Measurements from ENCODE around the gene ACTG1. TPM values are rescaled to one million over a fixed set of nuclear protein-coding genes. Genes with fewer than 3 reads are reported as not detected.
A peak's percentile ranks its signal among the peaks of the same experiment; 100 is the strongest.

Gene ACTG1
- total RNA-seq, 1 donor from 2014 or later = 4,575 TPM

DNA sequence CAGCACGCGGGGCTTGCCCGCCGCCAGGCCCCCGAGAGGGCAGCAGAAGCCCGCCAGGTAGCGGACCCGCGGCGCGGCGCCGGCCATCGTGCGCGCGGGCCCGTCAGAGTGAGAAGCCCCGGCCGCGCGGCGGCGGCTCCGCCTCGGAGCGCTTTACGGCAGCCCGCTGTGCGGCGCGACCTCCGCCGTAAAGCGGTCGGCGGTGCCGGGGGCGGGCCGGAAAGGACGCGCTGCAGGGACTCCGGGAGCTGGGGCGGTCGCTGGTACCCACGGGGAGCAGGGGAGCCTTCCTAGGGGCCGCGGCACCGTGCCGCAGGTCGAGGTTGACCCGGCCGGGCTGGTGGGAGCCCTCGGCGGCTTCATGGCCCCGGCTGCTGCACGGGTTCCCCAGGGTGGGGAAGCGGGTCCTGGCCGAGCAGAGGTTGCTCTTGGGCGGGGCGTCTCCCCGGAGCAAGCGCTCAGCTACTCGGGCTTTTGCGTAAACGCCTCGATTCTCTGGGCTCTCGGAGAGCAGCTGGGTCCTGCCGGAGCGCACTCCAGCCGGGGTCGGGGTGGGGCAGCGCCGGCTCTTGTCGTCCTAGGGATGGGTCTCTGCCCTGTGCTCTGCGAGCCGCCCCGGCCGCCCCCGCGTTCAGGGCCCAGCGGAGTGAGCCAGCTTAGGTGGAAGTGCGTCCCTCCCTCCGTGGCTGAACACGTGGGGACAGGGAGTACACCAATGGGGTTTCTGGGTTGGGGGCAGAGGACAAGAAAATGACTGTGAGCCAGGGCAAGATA is 39.8 kb upstream of the ACTG1 start, which contains the start of gene FAAP100:
FAAP100 (minus strand) TSS at position 110 of the 774 bp plus-strand sequence; CDS start at position 87, 23 bp downstream.
- TF ChIP-seq, protein P1, sequence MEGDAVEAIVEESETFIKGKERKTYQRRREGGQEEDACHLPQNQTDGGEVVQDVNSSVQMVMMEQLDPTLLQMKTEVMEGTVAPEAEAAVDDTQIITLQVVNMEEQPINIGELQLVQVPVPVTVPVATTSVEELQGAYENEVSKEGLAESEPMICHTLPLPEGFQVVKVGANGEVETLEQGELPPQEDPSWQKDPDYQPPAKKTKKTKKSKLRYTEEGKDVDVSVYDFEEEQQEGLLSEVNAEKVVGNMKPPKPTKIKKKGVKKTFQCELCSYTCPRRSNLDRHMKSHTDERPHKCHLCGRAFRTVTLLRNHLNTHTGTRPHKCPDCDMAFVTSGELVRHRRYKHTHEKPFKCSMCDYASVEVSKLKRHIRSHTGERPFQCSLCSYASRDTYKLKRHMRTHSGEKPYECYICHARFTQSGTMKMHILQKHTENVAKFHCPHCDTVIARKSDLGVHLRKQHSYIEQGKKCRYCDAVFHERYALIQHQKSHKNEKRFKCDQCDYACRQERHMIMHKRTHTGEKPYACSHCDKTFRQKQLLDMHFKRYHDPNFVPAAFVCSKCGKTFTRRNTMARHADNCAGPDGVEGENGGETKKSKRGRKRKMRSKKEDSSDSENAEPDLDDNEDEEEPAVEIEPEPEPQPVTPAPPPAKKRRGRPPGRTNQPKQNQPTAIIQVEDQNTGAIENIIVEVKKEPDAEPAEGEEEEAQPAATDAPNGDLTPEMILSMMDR (IDR thresholded peaks at IDR 0.05) = peak; percentile 41
- no peaks in the 10 kb centered on the region for H3K9me3 Mint-ChIP-seq (ENCODE audit: low read depth)
- no peaks in the 10 kb centered on the region for H3K27me3 Mint-ChIP-seq (ENCODE audit: low read depth)
- peaks cover 62% of the 10 kb centered on the region for H3K4me1 Mint-ChIP-seq (ENCODE audit: low read depth)
- peaks cover 20% of the 10 kb centered on the region for H3K36me3 Mint-ChIP-seq (ENCODE audit: low read depth)
- DNase-seq (ENCODE audit: low spot score) = no peak
- peak within 1 kb of the TSS; percentile 98 for H3K27ac Mint-ChIP-seq (ENCODE audit: unreplicated experiment)
- H3K4me3 Mint-ChIP-seq (ENCODE audit: unreplicated experiment) = peak within 1 kb of the TSS; percentile 85

DNA sequence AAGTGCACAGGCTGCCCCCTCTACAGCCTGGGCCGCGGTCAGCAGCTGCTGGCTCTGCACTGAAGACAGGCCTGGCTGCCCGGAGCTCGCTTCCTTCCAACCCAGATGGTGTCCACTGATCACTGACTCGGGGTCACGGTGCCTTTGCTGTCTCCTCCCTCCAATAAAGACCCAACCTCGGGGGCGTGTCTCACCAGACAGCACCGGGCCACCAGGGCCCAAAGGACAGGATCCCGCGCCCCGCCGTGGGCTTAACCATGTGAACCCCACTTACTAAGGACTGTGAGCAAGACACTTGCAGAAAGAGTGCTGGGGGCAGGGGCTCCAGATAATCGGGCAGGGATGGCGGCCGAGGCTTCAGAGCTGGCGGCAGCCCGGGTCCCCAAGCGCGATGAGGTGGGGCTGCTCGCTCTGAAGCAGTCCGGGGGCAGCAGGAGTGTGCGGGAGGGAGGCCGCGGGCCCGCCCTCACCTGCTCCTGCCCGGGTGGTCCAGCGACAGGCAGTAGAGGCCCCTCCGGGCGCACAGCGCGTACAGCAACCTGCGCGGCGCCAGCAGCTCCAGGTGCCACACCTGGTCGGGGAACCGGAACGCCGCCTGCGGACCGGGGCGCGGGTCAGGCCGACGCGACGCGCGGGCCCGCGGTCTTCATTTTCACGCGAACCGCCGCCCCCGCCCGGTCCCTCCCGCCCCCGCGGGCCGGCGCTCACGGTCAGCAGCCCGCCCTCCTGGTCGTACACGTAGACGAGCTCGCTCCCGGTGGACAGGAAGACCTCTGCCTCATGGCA is 39.1 kb upstream of the ACTG1 start:
- peak overlapping the region; percentile 65 for H3K27ac Mint-ChIP-seq (ENCODE audit: unreplicated experiment)
- H3K4me3 Mint-ChIP-seq (ENCODE audit: unreplicated experiment) = peak overlapping the region; percentile 85
- TF ChIP-seq, protein P1 (IDR thresholded peaks at IDR 0.05) = no peak
- H3K27me3 Mint-ChIP-seq (ENCODE audit: low read depth) = no peaks in the 10 kb centered on the region
- no peaks in the 10 kb centered on the region for H3K9me3 Mint-ChIP-seq (ENCODE audit: low read depth)
- peaks cover 16% of the 10 kb centered on the region for H3K36me3 Mint-ChIP-seq (ENCODE audit: low read depth)
- no peak for DNase-seq (ENCODE audit: low spot score)
- H3K4me1 Mint-ChIP-seq (ENCODE audit: low read depth) = peaks cover 55% of the 10 kb centered on the region

DNA sequence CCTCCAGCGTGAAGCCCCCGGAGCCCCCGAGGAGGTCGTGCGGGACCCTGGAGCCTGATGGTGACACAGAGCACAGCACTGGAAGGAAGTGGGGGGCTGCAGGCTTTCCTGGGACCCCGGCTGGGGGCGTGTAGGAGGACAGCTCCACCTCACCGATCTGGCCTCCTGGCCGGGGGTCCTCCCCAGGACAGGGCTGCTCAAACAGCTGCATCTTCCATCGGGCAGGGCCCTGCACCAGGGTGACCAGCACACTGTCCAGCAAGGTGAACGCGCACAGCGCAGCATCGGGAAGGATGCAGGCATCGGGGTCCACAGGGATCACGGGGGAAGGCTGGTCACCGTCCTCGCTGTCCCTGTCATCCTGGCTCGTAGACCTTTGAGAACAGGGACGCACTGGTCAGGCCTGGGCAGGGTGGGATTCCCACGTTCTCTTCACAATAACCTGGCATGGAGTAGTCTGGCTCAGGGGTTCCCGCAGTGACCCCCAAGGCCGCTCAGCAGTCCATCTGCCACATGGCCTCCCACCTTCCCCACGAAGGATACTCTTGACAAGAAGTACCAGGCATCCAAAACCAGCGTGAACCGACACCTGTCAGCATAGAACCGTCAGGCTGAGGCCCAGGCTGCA is 38.3 kb upstream of the ACTG1 start:
- TF ChIP-seq, protein P1 (IDR thresholded peaks at IDR 0.05) = no peak
- Mint-ChIP-seq H3K36me3 (ENCODE audit: low read depth) (peaks cover 12% of the 10 kb centered on the region), H3K4me1 (ENCODE audit: low read depth) (peaks cover 48% of the 10 kb centered on the region), H3K27ac (ENCODE audit: unreplicated experiment) (peak overlapping the region; percentile 45), H3K4me3 (ENCODE audit: unreplicated experiment) (peak overlapping the region; percentile 85), H3K9me3 (ENCODE audit: low read depth) (no peaks in the 10 kb centered on the region), H3K27me3 (ENCODE audit: low read depth) (no peaks in the 10 kb centered on the region)
- no peak for DNase-seq (ENCODE audit: low spot score)

DNA sequence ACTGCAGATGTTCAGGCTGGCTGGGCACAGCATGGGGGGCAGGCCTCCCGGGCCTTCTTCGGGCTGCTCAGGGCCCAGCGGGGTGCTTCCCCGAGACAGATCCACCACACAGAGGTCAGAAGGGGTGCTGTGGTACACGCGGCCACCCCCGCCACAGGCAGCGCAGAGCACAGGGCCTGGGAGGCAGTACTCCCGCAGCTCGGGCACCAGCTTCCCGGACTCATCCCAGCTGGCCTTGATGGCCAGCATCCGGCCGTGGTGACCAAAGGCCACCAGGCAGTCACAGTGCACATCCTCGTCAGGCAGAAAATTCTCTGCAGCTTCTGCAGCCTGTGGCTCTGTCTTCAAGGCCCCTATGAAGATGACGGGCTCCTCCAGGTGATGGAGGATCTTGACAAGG is 37.7 kb upstream of the ACTG1 start:
- no peak overlapping the region for H3K27ac Mint-ChIP-seq (ENCODE audit: unreplicated experiment)
- no peak for DNase-seq (ENCODE audit: low spot score)
- no peaks in the 10 kb centered on the region for H3K27me3 Mint-ChIP-seq (ENCODE audit: low read depth)
- TF ChIP-seq, protein P1 (IDR thresholded peaks at IDR 0.05) = no peak
- no peaks in the 10 kb centered on the region for H3K9me3 Mint-ChIP-seq (ENCODE audit: low read depth)
- H3K4me3 Mint-ChIP-seq (ENCODE audit: unreplicated experiment) = peak overlapping the region; percentile 85
- H3K36me3 Mint-ChIP-seq (ENCODE audit: low read depth) = peaks cover 12% of the 10 kb centered on the region
- H3K4me1 Mint-ChIP-seq (ENCODE audit: low read depth) = peaks cover 42% of the 10 kb centered on the region

DNA sequence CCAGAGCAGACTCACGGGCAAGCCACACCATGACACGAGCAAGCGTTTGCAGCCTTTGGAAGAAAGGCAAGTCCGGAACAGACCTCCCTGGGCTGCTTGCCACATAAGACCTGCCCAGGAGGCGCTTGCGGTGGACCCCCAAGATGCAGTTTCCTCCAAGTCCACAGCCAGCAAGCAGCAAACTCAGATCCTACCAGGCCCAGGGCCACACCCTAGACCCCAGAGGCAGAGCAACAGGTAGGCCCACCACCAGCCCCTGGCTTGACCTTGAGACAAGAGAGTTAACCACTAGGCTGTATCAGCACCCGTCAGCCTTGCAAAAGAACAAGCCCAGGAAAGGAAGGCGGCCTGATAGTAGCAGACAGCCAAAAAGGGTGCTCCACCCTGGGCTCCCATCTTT is 37.2 kb upstream of the ACTG1 start:
- peaks cover 13% of the 10 kb centered on the region for H3K36me3 Mint-ChIP-seq (ENCODE audit: low read depth)
- no peak overlapping the region for H3K27ac Mint-ChIP-seq (ENCODE audit: unreplicated experiment)
- H3K9me3 Mint-ChIP-seq (ENCODE audit: low read depth) = no peaks in the 10 kb centered on the region
- H3K27me3 Mint-ChIP-seq (ENCODE audit: low read depth) = no peaks in the 10 kb centered on the region
- TF ChIP-seq, protein P1 (IDR thresholded peaks at IDR 0.05) = no peak
- H3K4me1 Mint-ChIP-seq (ENCODE audit: low read depth) = peaks cover 42% of the 10 kb centered on the region
- DNase-seq (ENCODE audit: low spot score) = no peak
- peak overlapping the region; percentile 53 for H3K4me3 Mint-ChIP-seq (ENCODE audit: unreplicated experiment)

Measured in chondrocyte (in vitro differentiated cells).